NCI-H2107 treated with DMSO at 0.1 percent for 48 hours (cell line): ENCODE results near the gene ADAMTS13.

ENCODE experiments used
- DNase-seq: peaks from one replicate; lab custom pipeline; 2025; ENCODE audit not compliant: unreplicated experiment; lab: John Stamatoyannopoulos, UW

Gene ADAMTS13

DNA sequence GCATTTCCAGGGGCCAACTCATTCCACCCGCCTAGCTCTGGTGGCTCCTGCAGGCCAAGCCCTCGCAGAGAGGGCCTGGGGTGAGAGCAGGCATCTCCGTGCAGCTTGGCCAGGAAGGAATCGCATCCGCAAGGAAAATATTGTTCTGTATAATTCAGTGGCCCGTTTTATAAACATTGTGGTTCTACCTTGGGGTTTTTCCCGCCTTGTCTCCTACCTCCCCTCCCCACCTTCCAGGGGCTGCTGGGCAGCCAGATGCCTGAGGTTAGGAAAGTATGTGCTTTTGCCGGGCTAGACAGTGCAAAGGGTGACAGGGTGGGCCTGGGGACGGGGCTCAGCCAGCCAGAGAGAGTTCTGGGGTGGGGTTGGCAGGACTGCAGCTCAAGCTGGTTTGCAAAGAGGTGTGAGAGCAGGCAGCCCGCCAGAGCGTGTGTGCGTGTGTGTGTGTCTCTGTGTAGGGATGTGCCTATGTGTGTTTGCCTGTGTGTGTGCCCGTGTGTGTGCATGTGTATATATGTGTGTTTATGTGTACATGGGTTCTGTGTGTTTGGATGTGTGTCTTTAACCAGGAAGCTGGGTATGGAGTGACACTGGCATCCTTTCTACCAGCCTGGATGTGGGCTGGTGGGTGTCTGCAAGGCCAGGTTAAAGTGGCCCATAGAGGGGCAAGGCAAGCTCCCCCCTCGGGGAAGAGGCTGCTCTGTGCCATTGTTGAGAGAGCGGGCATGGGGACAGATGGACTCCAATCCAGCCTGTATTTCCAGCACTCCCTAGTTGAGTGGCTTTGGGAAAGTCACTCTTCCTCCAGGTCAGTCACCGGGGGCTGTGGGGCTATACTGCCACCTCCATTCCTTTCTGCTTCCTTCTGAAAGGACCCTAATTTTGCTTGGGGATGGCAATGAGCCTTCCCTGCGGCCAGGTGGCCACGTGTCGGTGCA lies 67.4 kb downstream of the ADAMTS13 start:
- no peak for DNase-seq

DNA sequence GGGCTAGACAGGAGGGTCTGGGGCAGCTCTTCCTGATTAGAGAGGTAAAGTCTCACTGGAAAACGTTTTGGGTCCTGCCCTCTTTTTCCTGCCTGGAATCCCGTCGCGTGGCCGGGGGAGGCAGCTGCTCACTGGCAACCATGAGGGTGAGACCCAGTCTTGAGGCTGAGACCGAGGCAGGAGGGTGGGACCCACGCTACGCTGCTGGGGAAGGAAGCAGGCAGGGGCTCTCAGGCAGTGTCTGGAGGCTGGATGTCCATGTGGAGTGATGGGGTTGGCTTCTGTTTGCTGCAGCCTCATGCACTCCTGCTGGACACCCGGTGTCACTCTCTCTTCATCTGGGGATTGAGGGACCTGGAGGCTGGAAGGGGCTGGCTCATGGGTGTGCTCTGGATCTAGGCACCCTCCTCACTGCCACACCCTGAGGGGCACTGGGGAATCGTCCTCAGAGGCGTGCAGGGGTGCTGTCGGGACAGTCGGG lies 68.1 kb downstream of the ADAMTS13 start:
- DNase-seq = no peak

DNA sequence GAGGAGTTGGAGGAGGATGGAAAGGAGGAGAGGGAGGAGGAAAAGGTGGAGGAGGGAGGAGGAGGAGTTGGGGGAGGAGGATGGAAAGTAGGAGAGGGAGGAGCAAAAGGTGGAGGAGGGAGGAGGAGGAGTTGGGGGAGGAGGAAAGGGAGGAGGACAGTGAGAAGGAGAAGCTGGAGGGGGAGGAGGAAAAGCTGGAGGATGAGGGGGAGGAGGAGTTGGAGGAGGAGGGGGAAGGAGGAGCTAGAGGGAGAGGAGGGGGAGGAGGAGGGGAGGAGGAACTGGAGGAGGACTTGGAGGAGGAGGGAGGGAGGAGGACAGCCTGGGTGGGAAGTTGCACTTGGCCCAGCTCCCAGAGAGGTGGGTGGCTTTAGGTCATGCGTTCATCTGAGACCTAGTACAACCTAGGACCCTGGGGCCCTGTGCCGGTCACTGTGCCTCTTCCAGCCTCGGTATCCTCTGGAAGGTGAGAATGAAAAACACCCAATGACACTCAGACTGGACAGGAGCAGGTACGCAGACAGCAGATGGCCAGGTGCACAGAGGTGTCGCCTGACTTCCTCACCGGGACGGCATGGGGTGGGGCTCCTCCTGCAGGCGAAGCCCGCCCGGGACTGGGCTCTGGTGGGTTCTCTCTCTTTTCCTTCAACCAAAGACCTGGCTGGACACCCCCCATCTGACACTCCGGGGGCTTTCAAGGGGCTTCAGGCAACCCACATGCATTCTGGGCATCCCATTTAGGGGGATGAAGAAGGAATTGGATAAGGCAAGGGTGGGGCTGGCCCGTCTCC lies 68.9 kb downstream of the ADAMTS13 start:
- no peak for DNase-seq

DNA sequence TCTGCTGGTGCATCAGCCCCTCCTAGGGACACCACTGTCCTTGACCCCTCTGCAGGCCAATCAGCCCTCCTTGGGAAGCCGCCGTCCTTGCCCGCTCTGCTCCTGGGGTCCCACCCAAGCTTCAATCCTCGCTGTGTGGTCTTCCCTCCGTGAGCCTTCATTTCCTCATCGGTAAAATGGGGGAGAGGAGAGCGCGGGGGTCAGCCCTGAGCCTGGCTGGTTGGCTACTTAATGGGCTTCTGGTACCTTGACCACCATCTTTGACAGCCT lies 69.4 kb downstream of the ADAMTS13 start:
- no peak for DNase-seq

DNA sequence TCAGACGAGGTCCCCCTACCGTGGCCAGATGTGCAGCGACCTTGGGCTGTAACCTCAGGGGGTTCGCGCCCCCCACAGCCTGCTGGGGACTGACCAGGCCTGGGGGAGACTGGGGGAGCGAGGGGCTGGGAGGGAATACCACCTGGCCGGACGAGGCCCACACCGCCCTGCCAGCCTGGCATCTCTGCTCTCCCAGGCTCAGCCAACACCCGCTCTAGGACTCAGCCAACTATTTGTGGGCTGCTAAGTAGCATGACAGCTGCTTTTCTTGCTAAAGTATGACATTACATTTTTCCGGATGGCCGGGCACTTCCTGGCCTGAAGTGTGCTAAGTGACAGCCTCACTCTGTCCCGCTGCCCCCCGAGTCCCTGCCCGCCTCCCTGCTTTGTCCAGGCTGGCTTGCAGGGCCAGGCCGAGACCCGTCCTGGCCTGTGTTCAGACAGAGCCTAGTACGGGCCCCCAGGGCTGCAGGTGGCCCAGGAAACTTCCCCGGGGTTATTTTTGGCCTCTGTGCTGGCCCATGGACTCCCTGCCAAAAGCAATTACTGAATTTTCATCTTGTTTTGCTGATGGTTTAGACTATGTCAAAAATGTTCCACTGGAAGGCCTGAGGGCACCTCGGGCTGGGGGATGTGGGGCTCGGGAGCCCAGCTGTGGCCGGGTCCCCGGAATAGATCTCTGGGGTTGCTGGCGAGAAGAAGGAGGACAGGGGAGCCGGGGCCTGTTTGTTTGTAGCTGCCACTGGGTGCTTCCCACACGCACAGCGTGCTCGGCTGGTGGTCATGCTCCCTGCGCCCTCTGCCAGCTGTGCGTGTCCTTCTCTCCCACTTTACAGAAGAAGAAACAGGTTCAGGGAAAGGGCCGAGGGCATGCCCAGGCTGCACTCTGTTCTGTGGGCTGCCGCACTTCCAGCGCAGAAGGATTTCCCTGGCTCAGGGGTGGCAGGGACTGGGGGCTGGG lies 70.2 kb downstream of the ADAMTS13 start:
- DNase-seq = no peak

DNA sequence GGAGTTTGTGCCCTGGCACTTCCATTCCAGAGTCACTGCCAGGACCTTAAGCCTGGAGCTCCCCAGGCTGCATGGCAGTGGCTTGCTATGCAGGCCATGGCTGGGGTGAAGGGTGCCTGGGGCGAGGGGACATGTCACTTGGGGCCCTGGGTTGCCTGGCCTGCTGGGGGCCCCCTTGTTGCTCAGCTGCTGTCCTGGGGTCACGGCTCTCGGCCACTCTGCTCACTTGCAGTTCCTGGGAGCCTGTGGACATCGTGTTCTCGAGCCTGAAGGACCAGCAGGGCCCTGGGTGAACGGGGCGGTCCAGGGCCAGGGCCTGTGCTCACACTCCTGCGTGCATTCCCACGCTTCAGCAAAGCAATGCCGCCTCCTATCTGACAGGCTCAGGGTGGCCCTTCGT lies 71.3 kb downstream of the ADAMTS13 start:
- DNase-seq = no peak

DNA sequence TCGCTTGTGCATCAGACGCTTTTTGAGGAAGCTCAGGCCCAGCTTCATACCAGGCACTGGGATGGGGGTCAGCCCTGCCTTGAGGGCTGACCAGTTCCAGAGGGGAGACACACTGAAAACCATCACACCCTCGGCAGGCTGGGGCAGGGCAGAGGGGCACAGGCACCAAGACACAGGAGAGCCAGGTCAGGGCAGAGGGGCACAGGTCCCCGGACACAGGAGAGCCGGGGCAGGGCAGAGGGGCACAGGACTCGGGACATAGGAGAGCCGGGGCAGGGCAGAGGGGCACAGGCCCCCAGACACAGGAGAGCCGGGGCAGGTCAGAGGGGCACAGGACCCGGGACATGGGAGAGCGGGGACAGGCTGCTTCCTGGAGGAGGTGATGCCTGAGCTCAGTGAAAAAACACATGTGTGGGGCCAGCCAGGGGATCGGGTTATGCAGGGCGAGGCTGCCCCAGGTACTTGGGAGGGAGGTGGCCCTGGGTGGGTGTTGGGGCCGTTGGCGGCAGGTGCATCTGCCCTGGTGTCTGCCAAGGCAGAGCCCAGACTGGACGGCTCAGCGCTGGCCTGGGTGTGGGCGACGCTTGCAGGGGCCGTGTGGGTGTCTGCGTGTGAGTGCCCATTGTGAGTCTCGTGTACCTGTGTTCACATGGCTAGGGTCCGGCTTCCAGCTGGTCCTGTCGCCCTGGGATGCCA lies 71.8 kb downstream of the ADAMTS13 start:
- DNase-seq = no peak

DNA sequence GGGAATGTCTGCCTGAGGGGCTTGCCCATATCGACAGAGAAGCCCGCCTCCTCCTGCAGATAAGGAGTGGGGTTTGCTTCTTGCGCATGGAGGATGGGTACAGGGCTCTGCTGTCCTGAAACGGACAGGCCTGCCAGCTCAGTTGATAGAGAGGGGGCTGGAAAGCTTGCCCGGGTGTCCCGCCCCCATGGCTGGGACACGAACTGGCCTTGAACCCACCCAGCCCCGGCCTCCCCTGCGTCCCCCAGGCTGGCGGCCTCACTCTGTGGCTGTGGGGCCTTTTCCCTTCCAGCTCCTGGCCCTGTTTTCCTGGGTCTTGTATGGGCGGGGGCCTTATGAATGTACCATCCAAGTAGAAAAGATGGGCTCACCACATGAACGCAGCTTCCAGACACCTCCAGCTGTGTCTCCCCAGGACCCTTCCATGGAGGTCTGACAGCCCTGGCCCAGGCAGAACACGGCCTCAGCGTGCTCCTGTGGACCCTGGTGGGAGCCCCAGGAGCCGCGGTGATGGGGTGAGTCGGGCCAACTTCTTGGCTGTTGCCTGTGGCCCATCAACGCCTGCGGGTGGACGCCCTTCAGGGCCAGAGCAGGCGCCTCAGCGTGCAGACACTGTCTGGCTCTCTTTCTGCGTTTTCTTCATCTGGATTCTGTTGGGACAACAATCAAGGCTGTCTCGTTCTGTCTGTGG lies 72.6 kb downstream of the ADAMTS13 start:
- no peak for DNase-seq

DNA sequence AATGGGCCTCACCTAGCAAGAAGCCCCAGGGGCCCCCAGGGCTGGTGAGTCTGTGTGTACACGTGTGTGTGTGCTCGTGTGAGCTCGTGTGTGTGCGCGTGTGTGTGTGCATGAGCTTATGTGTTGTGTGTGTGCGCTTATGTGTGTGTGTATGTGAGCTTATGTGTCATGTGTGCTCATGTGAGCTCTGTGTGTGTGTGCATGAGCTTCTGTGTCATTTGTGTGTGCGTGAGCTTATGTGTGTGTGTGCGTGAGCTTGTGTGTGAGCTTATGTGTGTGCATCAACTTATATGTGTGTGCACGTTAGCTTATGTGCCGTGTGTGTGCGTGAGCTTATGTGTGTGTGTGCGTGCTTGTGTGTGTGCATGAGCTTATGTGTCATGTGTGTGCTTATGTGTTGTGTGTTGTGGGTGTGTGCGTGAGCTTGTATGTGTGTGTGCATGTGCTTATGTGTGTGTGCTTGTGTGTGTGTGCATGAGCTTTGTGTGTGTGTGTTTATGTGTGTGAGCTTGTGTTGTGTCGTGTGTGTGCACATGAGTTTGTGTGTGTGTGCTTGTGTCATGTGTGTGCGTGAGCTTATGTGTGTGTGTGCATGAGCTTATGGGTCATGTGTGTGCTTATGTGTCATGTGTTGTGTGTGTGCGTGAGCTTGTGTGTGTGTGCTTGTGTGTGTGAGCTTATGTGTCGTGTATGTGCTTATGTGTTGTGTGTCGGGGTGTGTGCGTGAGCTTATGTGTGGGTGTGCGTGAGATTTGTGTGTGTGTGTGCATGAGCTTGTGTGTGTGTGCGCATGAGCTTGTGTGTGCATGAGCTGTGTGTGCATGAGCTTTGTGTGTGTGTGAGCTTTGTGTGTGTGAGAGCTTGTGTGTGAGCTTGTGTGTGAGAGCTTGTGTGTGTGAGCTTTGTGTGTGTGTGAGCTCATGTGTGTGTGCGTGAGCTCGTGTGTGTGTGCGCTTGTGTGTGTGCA lies 73.4 kb downstream of the ADAMTS13 start:
- DNase-seq = no peak

DNA sequence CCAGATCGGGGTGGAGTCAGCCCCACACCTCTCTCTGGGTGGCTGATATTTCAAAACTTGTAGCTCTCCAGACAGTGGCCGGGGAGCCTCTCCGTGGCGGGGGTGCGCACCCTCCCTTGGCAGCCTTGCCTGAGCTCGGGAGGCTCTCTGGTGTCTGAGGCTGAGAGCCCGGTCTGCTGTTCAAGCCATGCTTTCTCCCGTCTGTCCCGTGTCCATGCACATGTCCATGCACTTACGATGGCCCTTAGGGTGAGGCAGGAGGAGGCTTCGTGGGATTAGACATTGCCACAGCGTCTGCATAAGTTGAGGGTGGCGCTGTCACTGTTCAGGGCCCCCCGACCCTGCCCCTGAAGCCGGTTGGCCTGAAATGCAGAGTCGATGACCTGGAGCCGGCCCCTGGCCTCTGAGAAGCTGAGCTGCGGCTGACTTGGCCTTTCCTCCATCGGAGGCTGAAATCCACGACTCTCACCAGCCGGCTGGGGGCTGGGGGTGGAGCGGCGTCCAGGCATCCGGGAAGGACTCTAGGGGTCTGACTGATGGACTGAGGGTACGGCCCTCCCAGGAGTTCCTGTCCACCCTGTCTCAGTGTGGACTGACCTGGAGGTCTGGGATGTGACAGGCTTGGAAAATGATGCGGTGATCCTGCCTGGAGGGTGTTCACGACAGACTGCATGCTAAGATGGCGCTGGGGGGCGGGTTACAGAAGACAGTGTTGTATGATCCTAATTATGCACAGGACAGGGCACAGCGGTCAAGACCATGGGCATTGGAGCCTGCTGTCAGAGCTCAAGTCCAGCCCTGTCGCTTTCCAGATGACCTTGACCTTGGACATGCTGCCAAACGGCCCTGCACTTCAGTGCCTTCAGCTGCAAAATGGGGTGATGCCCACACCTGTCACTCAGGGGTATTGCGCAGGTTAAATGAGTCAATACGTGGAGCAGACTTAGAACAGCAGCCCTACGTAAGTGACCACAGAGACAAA lies 75.0 kb downstream of the ADAMTS13 start:
- DNase-seq = no peak

DNA sequence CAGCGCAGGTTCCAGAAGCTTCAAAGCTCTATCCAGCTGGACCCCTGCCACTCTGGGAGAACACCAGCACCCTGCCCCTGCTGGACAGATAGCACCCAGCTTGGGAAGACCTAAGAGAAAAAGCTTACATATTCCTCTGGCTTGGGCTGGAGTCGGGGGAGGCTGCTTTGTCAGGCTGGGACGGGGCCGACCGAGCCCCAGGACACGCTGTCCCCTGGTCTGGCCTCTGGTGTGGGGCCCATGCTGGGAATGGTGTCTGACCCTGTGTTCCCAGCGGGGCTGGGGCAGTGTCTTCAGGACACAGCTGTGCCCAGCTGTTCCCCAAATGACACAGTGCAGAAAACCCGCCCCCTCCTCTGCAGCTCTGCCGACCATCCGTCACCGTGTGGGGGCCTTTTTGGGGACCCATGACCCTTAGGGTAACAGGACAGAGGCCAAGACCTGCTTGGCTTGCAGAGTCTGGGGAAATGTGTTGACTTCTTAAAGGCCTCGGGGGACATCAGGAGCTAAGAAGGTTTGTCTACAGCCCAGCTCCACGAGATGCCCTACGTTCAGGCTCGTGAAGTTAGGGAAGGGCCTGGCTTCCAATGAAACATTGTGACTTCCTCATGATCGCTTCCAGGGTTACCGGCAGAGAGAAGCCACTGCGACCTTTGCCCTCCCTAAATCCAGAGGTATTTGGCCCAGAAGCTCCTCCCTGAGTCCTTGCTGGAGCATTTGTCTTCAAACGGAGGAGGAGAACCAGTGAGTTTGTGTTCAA lies 77.1 kb downstream of the ADAMTS13 start:
- DNase-seq = no peak

DNA sequence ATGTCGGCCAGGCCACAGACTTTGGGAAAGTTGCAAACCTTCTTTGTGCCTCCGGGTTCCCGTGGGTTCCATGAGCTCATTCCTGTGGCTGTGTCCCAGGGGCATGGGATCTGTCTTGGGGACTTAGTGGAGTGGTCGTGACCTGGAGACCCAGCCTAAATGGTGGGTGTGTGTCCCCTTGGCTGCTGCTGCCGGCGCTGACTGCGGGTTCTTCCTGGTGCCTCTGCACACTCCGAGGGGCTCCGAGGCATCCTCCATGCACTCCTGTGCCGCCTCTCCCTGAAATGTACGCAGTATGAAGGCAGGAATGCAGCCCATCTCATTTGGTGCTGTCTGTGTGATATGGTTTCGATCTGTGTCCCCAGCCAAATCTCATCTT lies 77.7 kb downstream of the ADAMTS13 start:
- DNase-seq = no peak

DNA sequence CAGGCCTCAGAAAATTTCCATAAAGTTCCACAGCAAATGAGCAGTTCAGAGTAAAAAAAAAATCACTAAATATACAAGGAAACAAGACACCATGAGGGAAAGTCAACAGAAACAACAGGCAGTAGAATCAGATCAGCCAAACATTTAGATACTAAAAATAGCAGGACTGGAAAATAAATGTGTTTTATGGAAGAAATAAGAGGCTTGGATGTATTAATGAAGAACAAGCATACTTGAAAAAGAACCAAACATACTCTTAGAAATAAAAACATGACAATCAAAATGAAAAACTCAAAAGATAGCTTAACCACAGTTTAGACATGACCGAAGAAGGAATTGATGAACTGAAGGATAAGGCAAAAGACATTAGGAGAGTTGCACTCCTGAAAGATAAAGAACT lies 79.9 kb downstream of the ADAMTS13 start:
- no peak for DNase-seq

DNA sequence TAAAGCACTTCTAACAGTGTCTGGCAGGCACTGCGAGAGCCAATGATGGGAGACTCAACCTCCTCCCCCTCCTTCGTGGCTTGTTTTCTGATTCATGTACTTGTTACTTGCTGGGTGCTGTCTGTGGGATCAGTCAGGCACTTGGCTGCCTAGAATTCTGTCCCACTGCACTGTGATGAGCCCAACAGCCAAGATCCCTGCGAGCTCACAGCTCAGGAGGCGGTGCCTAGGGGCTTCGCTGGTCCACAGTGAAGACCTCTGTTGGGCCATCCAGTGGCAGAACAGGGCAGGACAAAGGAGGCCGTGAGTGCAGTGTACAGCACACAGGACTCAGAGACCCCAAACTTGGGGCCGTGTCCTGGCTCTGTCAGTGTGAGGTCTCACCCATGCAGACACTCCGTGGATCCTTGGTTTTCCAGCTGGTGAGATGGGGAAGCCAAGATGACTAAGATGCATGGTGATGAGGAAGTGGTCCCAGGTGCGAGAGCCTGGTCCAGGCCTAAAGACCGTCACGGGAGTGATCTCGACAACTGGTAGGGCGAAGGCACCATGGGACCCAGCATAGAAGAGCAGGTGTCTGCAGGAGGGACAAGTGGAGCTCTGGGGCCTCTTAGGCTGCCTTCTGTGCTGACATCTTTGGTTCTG lies 83.1 kb downstream of the ADAMTS13 start:
- DNase-seq = no peak

DNA sequence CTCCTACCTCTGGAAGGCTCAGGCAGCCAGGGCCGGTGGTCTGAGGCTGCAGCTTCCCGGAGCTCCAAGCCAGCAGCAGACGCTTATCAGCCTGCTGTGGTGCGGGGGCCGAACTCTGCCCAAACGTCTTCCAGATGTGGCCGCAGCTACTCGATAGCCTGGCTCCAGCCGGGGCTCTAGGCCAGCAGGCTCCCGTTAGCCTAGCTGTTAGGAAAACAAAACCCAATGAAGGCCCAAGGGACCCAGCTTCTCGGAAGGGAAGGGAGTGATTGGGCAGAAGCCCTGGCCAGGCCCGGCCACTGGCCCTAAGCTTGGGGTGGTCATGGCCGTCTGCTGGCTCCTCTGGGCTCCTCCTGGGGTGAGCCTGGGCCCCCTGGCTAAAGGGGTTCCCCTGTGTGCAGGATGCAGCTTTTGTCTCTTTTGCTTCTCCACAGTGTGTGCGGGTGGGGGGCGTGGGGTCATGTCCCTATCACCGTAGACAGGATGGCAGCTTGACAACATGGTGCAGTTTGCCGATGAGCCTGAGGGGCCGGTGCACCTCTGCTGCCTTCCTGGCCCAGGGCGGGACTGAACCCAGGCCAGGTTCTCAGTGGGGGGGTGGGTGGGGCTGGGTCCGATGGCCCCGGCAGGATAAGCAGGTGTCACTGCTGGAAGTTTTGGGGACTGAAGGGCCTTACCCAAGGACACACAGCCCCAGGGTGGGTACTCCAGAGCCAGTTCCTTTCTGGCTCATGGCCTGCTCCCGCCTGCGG lies 83.9 kb downstream of the ADAMTS13 start:
- no peak for DNase-seq

DNA sequence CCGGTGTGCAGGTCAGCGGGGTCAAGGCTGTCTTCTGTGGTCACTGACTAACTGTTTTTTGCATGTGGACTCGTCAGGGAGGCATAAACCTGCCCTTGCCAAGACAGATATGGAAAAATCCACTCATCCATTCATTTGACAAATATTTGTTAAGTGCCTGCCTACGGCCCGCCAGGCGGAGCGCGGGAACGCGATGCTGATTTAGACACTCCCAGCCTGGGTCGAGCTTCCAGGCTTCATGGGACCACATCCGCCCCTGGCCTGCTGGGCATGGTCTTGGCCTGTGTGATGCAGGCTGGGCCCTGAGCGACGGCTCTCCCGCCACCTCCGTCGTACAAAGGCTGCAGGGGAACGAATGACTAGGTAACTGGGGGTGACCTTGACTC lies 84.5 kb downstream of the ADAMTS13 start:
- DNase-seq = no peak
